Activated T-cell treated with anti-CD3 and anti-CD28 coated beads, Interleukin-2, amount 50 U/mL, for 72 hours (primary cell): ENCODE data around the gene TRAF3. TPM values are rescaled to one million over a fixed set of nuclear protein-coding genes. Genes with fewer than 3 reads are reported as not detected.
A peak's percentile ranks its signal among the peaks of the same experiment; 100 is the strongest.

Source experiments
- ATAC-seq, 2 donors: fragments of 150-1000 bp; cut with Tn5 transposase; replicated peaks in 1 of 2; 2 replicates each; pipeline ENCODE4 v1.10.0; 2021; ENCODE audit warnings: moderate library complexity in 2 of 2, mild to moderate bottlenecking in 1 of 2
- DNase-seq, 2 donors: peaks; one replicate each; pipeline ENCODE4 v3.0.0; 2021 to 2022; ENCODE audit warnings: mixed read lengths in 1 of 2
- H3K27ac Mint-ChIP-seq: one replicate; pipeline ENCODE4 v1.8.0; 2022; ENCODE audit warnings: mild to moderate bottlenecking, moderate library complexity, mixed read lengths
- H3K27me3 Mint-ChIP-seq: one replicate; pipeline ENCODE4 v1.8.0; 2022; ENCODE audit warnings: low read depth, mixed read lengths
- H3K36me3 Mint-ChIP-seq, 2 donors: one replicate each; pipeline ENCODE4 v1.8.0; 2022; ENCODE audit warnings: mixed read lengths in 2 of 2, mild to moderate bottlenecking in 1 of 2; ENCODE audit not compliant: insufficient read depth in 2 of 2
- H3K4me1 Mint-ChIP-seq: one replicate; pipeline ENCODE4 v1.8.0; 2022; ENCODE audit warnings: low read depth, mixed read lengths
- H3K4me3 Mint-ChIP-seq, 2 donors: one replicate each; pipeline ENCODE4 v1.8.0; 2022; ENCODE audit warnings: mild to moderate bottlenecking in 2 of 2, mixed read lengths in 2 of 2, moderate library complexity in 2 of 2
- H3K9me3 Mint-ChIP-seq, 2 donors: one replicate each; pipeline ENCODE4 v1.8.0; 2022; ENCODE audit warnings: mixed read lengths in 2 of 2
- total RNA-seq, 2 donors: library from RNA; stranded (reverse); gene quantifications; one replicate each; pipeline ENCODE4 v1.2.3, GENCODE V29; 2022

The TRAF3 gene
- total RNA-seq, 2 donors from 2014 or later = 123 to 137 TPM

DNA sequence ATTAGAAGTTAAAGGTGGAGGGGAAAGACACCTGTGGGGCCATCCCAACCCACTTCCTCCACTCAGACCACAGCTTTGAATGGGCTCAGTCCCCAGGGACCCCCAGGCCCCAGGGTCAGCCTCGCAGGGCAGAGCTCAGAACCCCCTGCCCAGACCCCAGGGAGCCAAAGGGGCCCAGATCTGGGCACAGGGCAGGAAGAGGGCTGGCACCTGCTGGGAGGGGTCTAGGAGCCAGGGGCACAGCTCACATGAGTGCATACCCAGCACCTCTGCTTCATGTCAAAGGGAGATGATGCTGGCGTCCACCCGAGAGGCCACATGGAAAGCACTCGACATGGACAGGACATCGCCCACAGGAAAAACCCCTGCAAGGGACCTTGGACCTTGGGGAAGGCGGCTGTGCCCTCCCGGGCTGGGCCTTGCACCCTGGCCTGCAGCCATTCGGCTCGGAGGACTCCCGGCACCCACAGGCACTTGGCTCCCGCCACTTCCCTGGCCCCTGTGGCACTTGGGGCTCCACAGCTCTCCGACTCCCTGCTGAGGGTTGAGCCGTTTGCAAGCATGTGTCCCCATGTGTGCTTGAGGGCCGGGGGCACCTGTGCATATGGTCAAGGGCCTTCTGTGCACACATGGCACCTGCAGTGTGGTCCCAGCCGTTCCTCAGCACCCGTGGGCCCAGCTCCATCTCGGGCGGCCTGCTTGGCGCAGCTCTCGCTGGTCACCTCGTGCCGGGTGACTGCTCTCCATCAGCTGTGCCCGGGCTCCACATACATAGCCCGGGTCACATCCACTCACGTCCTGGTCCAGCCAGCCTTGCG, 137.4 kb downstream of the TRAF3 start:
- H3K4me3 Mint-ChIP-seq = no peak overlapping the region
- no peak for ATAC-seq
- DNase-seq = no peak
- peaks cover 0 to 2% of the 10 kb centered on the region in 2 donors for H3K36me3 Mint-ChIP-seq
- peaks cover 15% of the 10 kb centered on the region for H3K4me1 Mint-ChIP-seq
- H3K27me3 Mint-ChIP-seq = no peaks in the 10 kb centered on the region
- no peak overlapping the region for H3K27ac Mint-ChIP-seq
- H3K9me3 Mint-ChIP-seq = no peaks in the 10 kb centered on the region

- H3K9me3 Mint-ChIP-seq = no peaks in the 10 kb centered on the region
- H3K27ac Mint-ChIP-seq = no peak overlapping the region
- ATAC-seq = peak in 1 of 2 donors; percentile 3
Observed at GRCh38 chr14:102915292-102916110, 138.3 kb downstream of the TRAF3 start.

GRCh38 chr14:102916347-102917055, 139.3 kb downstream of the TRAF3 start:
- DNase-seq (no peak), ATAC-seq (no peak)
- H3K27me3 Mint-ChIP-seq = no peaks in the 10 kb centered on the region
- no peak overlapping the region for H3K27ac Mint-ChIP-seq
- no peaks in the 10 kb centered on the region for H3K36me3 Mint-ChIP-seq
- H3K4me3 Mint-ChIP-seq = no peak overlapping the region
- H3K4me1 Mint-ChIP-seq = peaks cover 15% of the 10 kb centered on the region
- H3K9me3 Mint-ChIP-seq = no peaks in the 10 kb centered on the region

More at GRCh38 chr14:102915292-102916110, 138.3 kb downstream of the TRAF3 start:
- H3K4me1 Mint-ChIP-seq = peaks cover 15% of the 10 kb centered on the region
- no peak for DNase-seq
- H3K4me3 Mint-ChIP-seq = no peak overlapping the region
- no peaks in the 10 kb centered on the region for H3K36me3 Mint-ChIP-seq
- H3K27me3 Mint-ChIP-seq = no peaks in the 10 kb centered on the region

DNA sequence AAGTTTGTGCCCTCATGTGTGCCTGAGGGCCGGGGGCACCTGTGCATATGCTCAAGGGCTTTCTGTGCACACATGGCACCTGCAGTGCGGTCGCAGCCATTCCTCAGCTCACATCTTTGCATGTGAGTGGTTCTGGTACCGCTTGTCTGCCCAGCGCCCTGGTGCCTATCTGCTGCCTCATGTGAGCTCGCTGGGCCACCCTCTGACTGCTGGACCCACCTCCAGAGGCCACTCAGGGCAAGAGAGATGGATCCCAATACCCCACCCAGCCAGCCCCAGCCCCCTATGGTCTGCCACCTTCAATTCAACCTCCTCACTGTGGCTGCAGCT, 139.8 kb downstream of the TRAF3 start:
- Mint-ChIP-seq H3K27me3 (no peaks in the 10 kb centered on the region), H3K27ac (peak overlapping the region; percentile 15), H3K36me3 (no peaks in the 10 kb centered on the region), H3K9me3 (no peaks in the 10 kb centered on the region), H3K4me3 (no peak overlapping the region), H3K4me1 (peaks cover 15% of the 10 kb centered on the region)
- DNase-seq = no peak
- ATAC-seq = peak; percentile 3 to 8

GRCh38 chr14:102917469-102918211, 140.4 kb downstream of the TRAF3 start:
- Mint-ChIP-seq H3K9me3 (no peaks in the 10 kb centered on the region), H3K27ac (peak overlapping the region; percentile 15), H3K4me1 (peaks cover 15% of the 10 kb centered on the region), H3K36me3 (no peaks in the 10 kb centered on the region), H3K27me3 (no peaks in the 10 kb centered on the region), H3K4me3 (no peak overlapping the region)
- peak; percentile 67 to 78 for DNase-seq
- peak; percentile 21 to 41 for ATAC-seq

DNA sequence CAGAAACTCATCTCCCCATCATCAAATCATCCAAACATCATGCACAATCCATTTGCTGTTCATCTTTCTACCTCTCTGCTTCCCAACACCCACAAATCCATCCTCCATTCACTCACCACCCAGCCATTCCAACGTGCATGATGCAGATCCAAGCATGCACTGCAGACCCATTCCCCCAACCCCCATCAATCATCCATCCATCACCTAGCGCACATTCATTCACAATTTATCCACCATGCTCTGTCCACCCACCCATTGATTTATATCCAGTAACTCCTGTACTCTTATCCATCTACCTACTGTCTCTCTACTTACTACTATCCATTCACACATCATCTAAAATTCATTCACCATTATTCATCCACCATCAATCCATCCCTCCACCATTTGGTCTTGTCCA, 141.2 kb downstream of the TRAF3 start:
- H3K27me3 Mint-ChIP-seq = no peaks in the 10 kb centered on the region
- H3K4me3 Mint-ChIP-seq = no peak overlapping the region
- H3K9me3 Mint-ChIP-seq = no peaks in the 10 kb centered on the region
- peaks cover 15% of the 10 kb centered on the region for H3K4me1 Mint-ChIP-seq
- ATAC-seq (no peak), DNase-seq (no peak)
- H3K27ac Mint-ChIP-seq = no peak overlapping the region
- no peaks in the 10 kb centered on the region for H3K36me3 Mint-ChIP-seq

GRCh38 chr14:102920273-102920997, 143.2 kb downstream of the TRAF3 start:
- DNase-seq = no peak
- no peaks in the 10 kb centered on the region for H3K9me3 Mint-ChIP-seq
- no peak for ATAC-seq
- H3K27me3 Mint-ChIP-seq = peaks cover 10% of the 10 kb centered on the region
- H3K36me3 Mint-ChIP-seq = no peaks in the 10 kb centered on the region
- H3K27ac Mint-ChIP-seq = no peak overlapping the region
- peaks cover 15% of the 10 kb centered on the region for H3K4me1 Mint-ChIP-seq
- no peak overlapping the region for H3K4me3 Mint-ChIP-seq

GRCh38 chr14:102920998-102921304, 143.7 kb downstream of the TRAF3 start:
- Mint-ChIP-seq H3K4me1 (peaks cover 13% of the 10 kb centered on the region), H3K4me3 (no peak overlapping the region), H3K36me3 (no peaks in the 10 kb centered on the region), H3K9me3 (no peaks in the 10 kb centered on the region), H3K27ac (no peak overlapping the region), H3K27me3 (peaks cover 15% of the 10 kb centered on the region)
- no peak for ATAC-seq
- DNase-seq = no peak

GRCh38 chr14:102922490-102923200, 145.4 kb downstream of the TRAF3 start, which contains the start of gene AMN:
AMN (plus strand) TSS chr14:102922663; CDS start chr14:102922689, 26 bp downstream.
- DNase-seq = no peak
- ATAC-seq = peak; percentile 8 to 27

GRCh38 chr14:102923201-102923924, 146.1 kb downstream of the TRAF3 start:
- Mint-ChIP-seq H3K4me1 (no peaks in the 10 kb centered on the region), H3K27me3 (peaks cover 30% of the 10 kb centered on the region), H3K27ac (no peak overlapping the region), H3K36me3 (no peaks in the 10 kb centered on the region), H3K4me3 (peak overlapping the region; percentile 55 to 58), H3K9me3 (no peaks in the 10 kb centered on the region)
- ATAC-seq (peak; percentile 10 to 16), DNase-seq (no peak)

More at GRCh38 chr14:102922490-102923200, 145.4 kb downstream of the TRAF3 start, which contains the start of gene AMN:
- Mint-ChIP-seq H3K4me1 (no peaks in the 10 kb centered on the region), H3K27ac (no peak within 1 kb of the TSS), H3K4me3 (peak within 1 kb of the TSS; percentile 55 to 58), H3K9me3 (no peaks in the 10 kb centered on the region), H3K36me3 (no peaks in the 10 kb centered on the region), H3K27me3 (peaks cover 29% of the 10 kb centered on the region)

GRCh38 chr14:102923925-102924486, 146.8 kb downstream of the TRAF3 start:
- DNase-seq (no peak), ATAC-seq (peak in 1 of 2 donors; percentile 2)
- no peak overlapping the region for H3K27ac Mint-ChIP-seq
- H3K36me3 Mint-ChIP-seq = no peaks in the 10 kb centered on the region
- H3K4me3 Mint-ChIP-seq = peak overlapping the region in 1 of 2 donors; percentile 27
- peaks cover 30% of the 10 kb centered on the region for H3K27me3 Mint-ChIP-seq
- no peaks in the 10 kb centered on the region for H3K9me3 Mint-ChIP-seq
- H3K4me1 Mint-ChIP-seq = no peaks in the 10 kb centered on the region
